Stimulated activated CD4-positive, alpha-beta T cell treated with anti-CD3 and anti-CD28 coated beads, Interleukin-2, amount 100 ng/mL, for 4 hours (primary cell): ENCODE measurements around the gene MERTK.

ENCODE experiments used
- DNase-seq: peaks from one replicate; pipeline ENCODE4 v3.0.0-alpha.2; 2020; ENCODE audit warnings: low read depth

MERTK gene

GRCh38 chr2:111978452-111979170 is 80.2 kb downstream of the MERTK start:
- no peak for DNase-seq

GRCh38 chr2:111981666-111982065 is 83.3 kb downstream of the MERTK start:
- DNase-seq: no peak

- DNase-seq: no peak
Observed at GRCh38 chr2:111982822-111983221, 84.4 kb downstream of the MERTK start.

GRCh38 chr2:111983478-111984212 is 85.2 kb downstream of the MERTK start:
- no peak for DNase-seq

- DNase-seq: no peak
Observed at GRCh38 chr2:111984213-111984604, 85.8 kb downstream of the MERTK start.

GRCh38 chr2:111985514-111985913 is 87.1 kb downstream of the MERTK start:
- DNase-seq: no peak

- no peak for DNase-seq
Observed at GRCh38 chr2:111986116-111986900, 87.9 kb downstream of the MERTK start.

- DNase-seq: no peak
Observed at GRCh38 chr2:111990375-111990774, 92.0 kb downstream of the MERTK start.

GRCh38 chr2:111990856-111991255 is 92.4 kb downstream of the MERTK start:
- DNase-seq: no peak

GRCh38 chr2:111994042-111994441 is 95.6 kb downstream of the MERTK start:
- no peak for DNase-seq

- no peak for DNase-seq
Observed at GRCh38 chr2:111995148-111995547, 96.7 kb downstream of the MERTK start.

- no peak for DNase-seq
Observed at GRCh38 chr2:111999809-112000208, 101.4 kb downstream of the MERTK start.

GRCh38 chr2:112000399-112001135 is 102.2 kb downstream of the MERTK start:
- no peak for DNase-seq

- no peak for DNase-seq
Observed at GRCh38 chr2:112001136-112001715, 102.8 kb downstream of the MERTK start.

GRCh38 chr2:112001942-112002341 is 103.5 kb downstream of the MERTK start:
- DNase-seq: no peak

- no peak for DNase-seq
Observed at GRCh38 chr2:112003576-112004252, 105.3 kb downstream of the MERTK start.

GRCh38 chr2:112004253-112004645 is 105.8 kb downstream of the MERTK start:
- DNase-seq: no peak

GRCh38 chr2:112005406-112006075 is 107.1 kb downstream of the MERTK start:
- no peak for DNase-seq

GRCh38 chr2:112006076-112006410 is 107.6 kb downstream of the MERTK start:
- no peak for DNase-seq

- DNase-seq: no peak
Observed at GRCh38 chr2:112007493-112007892, 109.1 kb downstream of the MERTK start.
